Endothelial cell (in vitro differentiated cells): ENCODE results near the gene ANKH. TPM values are rescaled to one million over a fixed set of nuclear protein-coding genes. Genes with fewer than 3 reads are reported as not detected.

Experiments used
- DNase-seq: peaks from one replicate; pipeline ENCODE4 v3.0.0; 2021; ENCODE audit warnings: low spot score
- H3K27ac Mint-ChIP-seq: one replicate; pipeline ENCODE4 v1.8.0; 2021; ENCODE audit warnings: mixed read lengths, inconsistent platforms; ENCODE audit not compliant: unreplicated experiment
- H3K27me3 Mint-ChIP-seq: one replicate; pipeline ENCODE4 v1.8.0; 2021; ENCODE audit warnings: mild to moderate bottlenecking, moderate library complexity, mixed read lengths, inconsistent platforms; ENCODE audit not compliant: unreplicated experiment
- H3K36me3 Mint-ChIP-seq: one replicate; pipeline ENCODE4 v1.8.0; 2021; ENCODE audit warnings: mild to moderate bottlenecking, low read depth, mixed read lengths, inconsistent platforms; ENCODE audit not compliant: unreplicated experiment
- H3K4me1 Mint-ChIP-seq: one replicate; pipeline ENCODE4 v1.8.0; 2021; ENCODE audit warnings: mild to moderate bottlenecking, mixed read lengths, inconsistent platforms; ENCODE audit not compliant: unreplicated experiment
- H3K4me3 Mint-ChIP-seq: one replicate; pipeline ENCODE4 v1.8.0; 2021; ENCODE audit warnings: mild to moderate bottlenecking, mixed read lengths, inconsistent platforms; ENCODE audit not compliant: unreplicated experiment
- H3K9me3 Mint-ChIP-seq: one replicate; pipeline ENCODE4 v1.8.0; 2021; ENCODE audit warnings: mixed read lengths, inconsistent platforms; ENCODE audit not compliant: unreplicated experiment
- total RNA-seq: library from RNA; stranded (reverse); fragmentation: NEBNext Ultra II Directional; extraction: Animal tissue kit (Norgen Biotek cat#: 25700); gene quantifications from one replicate; pipeline ENCODE4 v1.2.1, GENCODE V29; 2021; ENCODE audit not compliant: unreplicated experiment
- TF ChIP-seq, protein P1 (sequence below): fragments of 200-600 bp; sonication (generic); IDR thresholded peaks from one replicate; pipeline ENCODE4 v1.5.0; 2021; ENCODE audit warnings: antibody characterized with exemption; ENCODE audit not compliant: unreplicated experiment

The ANKH gene
- total RNA-seq, 1 donor from 2014 or later = 61.8 TPM

DNA sequence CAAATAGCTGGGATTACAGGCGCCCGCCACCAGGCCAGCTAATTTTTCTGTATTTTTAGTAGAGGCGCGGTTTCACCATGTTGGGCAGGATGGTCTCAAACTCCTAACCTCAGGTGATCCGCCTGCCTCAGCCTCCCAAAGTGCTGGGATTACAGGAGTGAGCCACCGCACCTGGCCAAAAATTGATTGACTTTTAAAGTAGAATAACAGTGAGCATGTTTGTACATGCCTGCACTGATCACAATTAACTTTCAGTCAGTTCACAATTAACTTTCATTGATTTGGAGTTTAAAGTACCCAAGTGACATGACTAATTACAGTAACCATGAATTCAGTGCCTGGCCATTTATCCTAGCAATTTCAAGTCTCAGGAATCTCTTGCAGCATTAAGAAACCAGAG, 61.3 kb downstream of the ANKH start:
- Mint-ChIP-seq H3K27me3 (peaks cover 4% of the 10 kb centered on the region), H3K4me3 (no peak overlapping the region), H3K4me1 (peaks cover 5% of the 10 kb centered on the region), H3K9me3 (no peaks in the 10 kb centered on the region), H3K36me3 (no peaks in the 10 kb centered on the region), H3K27ac (no peak overlapping the region)
- DNase-seq = no peak
- TF ChIP-seq, protein P1, sequence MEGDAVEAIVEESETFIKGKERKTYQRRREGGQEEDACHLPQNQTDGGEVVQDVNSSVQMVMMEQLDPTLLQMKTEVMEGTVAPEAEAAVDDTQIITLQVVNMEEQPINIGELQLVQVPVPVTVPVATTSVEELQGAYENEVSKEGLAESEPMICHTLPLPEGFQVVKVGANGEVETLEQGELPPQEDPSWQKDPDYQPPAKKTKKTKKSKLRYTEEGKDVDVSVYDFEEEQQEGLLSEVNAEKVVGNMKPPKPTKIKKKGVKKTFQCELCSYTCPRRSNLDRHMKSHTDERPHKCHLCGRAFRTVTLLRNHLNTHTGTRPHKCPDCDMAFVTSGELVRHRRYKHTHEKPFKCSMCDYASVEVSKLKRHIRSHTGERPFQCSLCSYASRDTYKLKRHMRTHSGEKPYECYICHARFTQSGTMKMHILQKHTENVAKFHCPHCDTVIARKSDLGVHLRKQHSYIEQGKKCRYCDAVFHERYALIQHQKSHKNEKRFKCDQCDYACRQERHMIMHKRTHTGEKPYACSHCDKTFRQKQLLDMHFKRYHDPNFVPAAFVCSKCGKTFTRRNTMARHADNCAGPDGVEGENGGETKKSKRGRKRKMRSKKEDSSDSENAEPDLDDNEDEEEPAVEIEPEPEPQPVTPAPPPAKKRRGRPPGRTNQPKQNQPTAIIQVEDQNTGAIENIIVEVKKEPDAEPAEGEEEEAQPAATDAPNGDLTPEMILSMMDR = no peak

DNA sequence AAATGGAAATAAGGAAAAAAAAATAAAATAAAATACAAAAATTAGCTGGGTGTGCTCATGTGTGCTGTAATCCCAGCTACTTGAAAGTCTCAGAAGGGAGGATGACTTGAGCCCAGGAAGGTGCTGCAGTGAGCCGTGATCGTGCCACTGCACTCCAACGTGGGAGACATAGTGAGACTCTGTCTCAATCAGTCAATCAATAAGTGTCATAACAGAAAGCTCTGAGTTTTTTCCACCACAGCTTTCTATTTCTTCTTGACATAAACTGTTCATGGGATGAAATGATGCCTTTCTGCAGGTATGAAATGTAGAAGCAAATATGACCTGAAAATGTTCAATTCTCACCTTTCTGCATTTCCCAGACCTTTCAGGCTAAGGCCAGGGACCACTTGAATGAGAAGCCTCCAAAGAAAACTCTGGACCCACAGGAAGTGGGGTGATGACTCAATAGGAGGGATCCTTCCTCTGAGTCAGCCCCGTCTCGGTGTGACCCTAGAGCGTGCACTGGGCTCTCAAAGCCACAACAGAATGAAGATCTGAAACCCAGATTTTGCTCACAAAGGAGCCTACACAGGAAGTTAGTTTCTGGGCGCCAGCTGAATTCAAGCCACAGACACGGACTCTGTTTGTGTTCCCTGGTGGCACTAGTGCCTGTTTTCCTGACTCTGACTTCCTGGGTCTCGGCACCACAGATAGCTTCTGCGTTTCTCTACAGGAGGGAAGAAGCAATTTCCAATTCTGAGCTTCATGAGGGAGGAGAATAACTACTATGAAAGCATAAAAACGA, 62.0 kb downstream of the ANKH start:
- Mint-ChIP-seq H3K9me3 (no peaks in the 10 kb centered on the region), H3K4me1 (peaks cover 5% of the 10 kb centered on the region), H3K27me3 (peaks cover 4% of the 10 kb centered on the region), H3K27ac (no peak overlapping the region), H3K4me3 (no peak overlapping the region), H3K36me3 (peaks cover 5% of the 10 kb centered on the region)
- no peak for DNase-seq
- TF ChIP-seq, protein P1 = no peak

- Mint-ChIP-seq H3K9me3 (no peaks in the 10 kb centered on the region), H3K27me3 (no peaks in the 10 kb centered on the region), H3K27ac (no peak overlapping the region), H3K36me3 (peaks cover 15% of the 10 kb centered on the region), H3K4me1 (peaks cover 5% of the 10 kb centered on the region), H3K4me3 (no peak overlapping the region)
- TF ChIP-seq, protein P1 = no peak
- DNase-seq = no peak
Observed at GRCh38 chr5:14807471-14807870, 64.1 kb downstream of the ANKH start.

- TF ChIP-seq, protein P1 = no peak
- H3K27ac Mint-ChIP-seq = no peak overlapping the region
- peaks cover 3% of the 10 kb centered on the region for H3K27me3 Mint-ChIP-seq
- H3K36me3 Mint-ChIP-seq = peaks cover 20% of the 10 kb centered on the region
- H3K4me3 Mint-ChIP-seq = no peak overlapping the region
- no peaks in the 10 kb centered on the region for H3K9me3 Mint-ChIP-seq
- H3K4me1 Mint-ChIP-seq = peaks cover 15% of the 10 kb centered on the region
- DNase-seq = no peak
Observed at GRCh38 chr5:14806456-14806855, 65.1 kb downstream of the ANKH start.

DNA sequence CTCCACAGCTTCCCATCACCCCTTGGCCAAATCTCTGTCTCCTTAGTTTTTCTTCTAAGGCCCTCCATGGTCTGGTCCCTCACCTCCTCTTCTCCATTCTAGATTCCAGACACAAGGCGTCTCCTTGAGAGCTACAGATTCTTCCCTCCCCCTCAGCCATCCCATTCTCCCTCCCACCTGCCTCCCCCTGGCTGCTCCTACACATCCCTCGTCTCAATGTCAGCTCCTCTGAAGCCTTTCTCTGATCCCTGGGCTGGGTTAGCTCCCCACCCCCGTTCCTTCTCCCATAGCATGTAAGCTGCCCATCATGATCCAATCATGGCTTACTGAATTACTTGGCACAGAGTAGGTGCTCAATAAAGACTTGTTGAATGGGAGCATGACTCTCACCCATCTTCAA, 69.0 kb downstream of the ANKH start:
- peak overlapping the region; percentile 26 for H3K4me3 Mint-ChIP-seq
- peaks cover 20% of the 10 kb centered on the region for H3K36me3 Mint-ChIP-seq
- H3K4me1 Mint-ChIP-seq = peaks cover 25% of the 10 kb centered on the region
- TF ChIP-seq, protein P1 = no peak
- H3K27me3 Mint-ChIP-seq = peaks cover 3% of the 10 kb centered on the region
- H3K9me3 Mint-ChIP-seq = no peaks in the 10 kb centered on the region
- no peak for DNase-seq
- no peak overlapping the region for H3K27ac Mint-ChIP-seq
